PC-3 (cell line): Measurements from ENCODE around the gene CCDC92B.

Experiments
- EZH2 ChIP-seq: fragments of 300-600 bp; sonication (generic); IDR thresholded peaks from one replicate; pipeline ENCODE4 v1.6.1; 2017; ENCODE audit warnings: antibody characterized with exemption, mild to moderate bottlenecking, low read length; ENCODE audit not compliant: unreplicated experiment
- EZH2phosphoT487 ChIP-seq: fragments of 300-600 bp; sonication (generic); IDR thresholded peaks from 2 replicates; pipeline ENCODE4 v1.6.1; 2018; ENCODE audit warnings: mild to moderate bottlenecking, antibody characterized with exemption, low read length, borderline replicate concordance
- TF ChIP-seq, protein P1 (sequence below): fragments of 300-600 bp; sonication (generic); conservative IDR thresholded peaks from 2 replicates; pipeline ENCODE4 v1.5.1; 2017; ENCODE audit warnings: antibody characterized with exemption, low read depth, mild to moderate bottlenecking, low read length

DNA sequence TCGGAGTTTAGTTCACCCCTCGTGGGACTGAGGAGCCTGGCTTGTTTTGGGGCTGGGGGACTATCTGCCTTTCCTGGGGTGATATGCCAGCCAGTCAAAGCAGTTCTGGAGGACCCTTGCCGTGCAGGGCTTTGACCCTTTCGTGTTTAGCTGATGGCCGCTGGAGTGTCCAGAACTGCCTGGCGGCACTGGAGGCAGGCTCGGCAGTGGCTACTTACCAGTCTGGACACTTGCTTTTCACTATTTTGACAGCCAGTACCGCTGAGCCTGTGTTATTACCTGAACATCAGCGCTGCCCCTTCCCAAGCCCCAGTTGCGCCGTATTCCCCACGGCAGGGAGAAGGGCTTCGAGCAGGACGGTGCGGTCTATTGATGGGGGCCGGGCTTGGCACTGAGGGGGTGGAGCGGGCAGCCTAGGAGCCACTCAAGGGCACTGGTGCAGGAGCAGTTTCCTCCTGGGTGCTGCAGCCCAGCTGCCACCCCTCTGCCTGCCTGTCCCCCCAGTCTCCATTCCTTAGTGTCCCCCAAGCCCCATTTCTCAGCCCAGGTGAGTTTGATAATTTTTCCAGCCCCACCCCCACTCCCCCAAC is 18.6 kb downstream of the CCDC92B start:
- TF ChIP-seq, protein P1, sequence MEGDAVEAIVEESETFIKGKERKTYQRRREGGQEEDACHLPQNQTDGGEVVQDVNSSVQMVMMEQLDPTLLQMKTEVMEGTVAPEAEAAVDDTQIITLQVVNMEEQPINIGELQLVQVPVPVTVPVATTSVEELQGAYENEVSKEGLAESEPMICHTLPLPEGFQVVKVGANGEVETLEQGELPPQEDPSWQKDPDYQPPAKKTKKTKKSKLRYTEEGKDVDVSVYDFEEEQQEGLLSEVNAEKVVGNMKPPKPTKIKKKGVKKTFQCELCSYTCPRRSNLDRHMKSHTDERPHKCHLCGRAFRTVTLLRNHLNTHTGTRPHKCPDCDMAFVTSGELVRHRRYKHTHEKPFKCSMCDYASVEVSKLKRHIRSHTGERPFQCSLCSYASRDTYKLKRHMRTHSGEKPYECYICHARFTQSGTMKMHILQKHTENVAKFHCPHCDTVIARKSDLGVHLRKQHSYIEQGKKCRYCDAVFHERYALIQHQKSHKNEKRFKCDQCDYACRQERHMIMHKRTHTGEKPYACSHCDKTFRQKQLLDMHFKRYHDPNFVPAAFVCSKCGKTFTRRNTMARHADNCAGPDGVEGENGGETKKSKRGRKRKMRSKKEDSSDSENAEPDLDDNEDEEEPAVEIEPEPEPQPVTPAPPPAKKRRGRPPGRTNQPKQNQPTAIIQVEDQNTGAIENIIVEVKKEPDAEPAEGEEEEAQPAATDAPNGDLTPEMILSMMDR, result no peak
- TF ChIP-seq EZH2 (no peak), EZH2phosphoT487 (no peak)
